AG09319 (cell line): ENCODE results near the gene DLX3.

Experiments
- DNase-seq: peaks from one replicate; pipeline ENCODE4 v3.0.0-alpha.2; 2010; ENCODE audit warnings: low read depth; ENCODE audit errors: extremely low read depth
- CTCF ChIP-seq: IDR thresholded peaks from 2 replicates; pipeline ENCODE4 v1.5.1; 2011; ENCODE audit warnings: low read depth, mild to moderate bottlenecking, inconsistent platforms, low read length, moderate library complexity

DLX3 gene

GRCh38 chr17:50003911-50004310 is 8.9 kb upstream of the DLX3 start:
- TF ChIP-seq CTCF: no peak
- DNase-seq: no peak

- DNase-seq: no peak
Measured at GRCh38 chr17:49998836-49999511, 4.0 kb upstream of the DLX3 start.

GRCh38 chr17:49997773-49998703 is 3.0 kb upstream of the DLX3 start:
- peak; percentile 92 for TF ChIP-seq CTCF
- DNase-seq: peak; percentile 59

More at GRCh38 chr17:49998836-49999511, 4.0 kb upstream of the DLX3 start:
- no peak for TF ChIP-seq CTCF

GRCh38 chr17:49997301-49997650 is 2.3 kb upstream of the DLX3 start:
- TF ChIP-seq CTCF: no peak
- no peak for DNase-seq

GRCh38 chr17:49996495-49997300 is 1.7 kb upstream of the DLX3 start:
- peak; percentile 94 for TF ChIP-seq CTCF
- no peak for DNase-seq

GRCh38 chr17:49996121-49996494 is 1.1 kb upstream of the DLX3 start:
- no peak for DNase-seq
- TF ChIP-seq CTCF: no peak
